MG63 (cell line): ENCODE data around the gene BLOC1S4. TPM values are rescaled to one million over a fixed set of nuclear protein-coding genes. Genes with fewer than 3 reads are reported as not detected.

Experiments used
- DNase-seq: peaks from one replicate; pipeline ENCODE4 v3.0.0-alpha.2; 2020
- H3K27me3 ChIP-seq: fragments of 250-450 bp; sonication (Bioruptor Pico); 2 replicates; pipeline ENCODE4 v1.5.1; 2020; ENCODE audit warnings: mild to moderate bottlenecking, moderate library complexity
- H3K36me3 ChIP-seq: fragments of 250-450 bp; sonication (Bioruptor Pico); 2 replicates; pipeline ENCODE4 v1.5.1; 2020; ENCODE audit warnings: mild to moderate bottlenecking, moderate library complexity
- H3K4me3 ChIP-seq: fragments of 250-450 bp; sonication (Bioruptor Pico); 2 replicates; pipeline ENCODE4 v1.5.1; 2020; ENCODE audit warnings: mild to moderate bottlenecking, moderate library complexity
- H3K9me3 ChIP-seq: fragments of 250-450 bp; sonication (Bioruptor Pico); 2 replicates; pipeline ENCODE4 v1.5.1; 2020; ENCODE audit warnings: mild to moderate bottlenecking, moderate library complexity
- total RNA-seq: library from RNA; depleted of rRNA; stranded (reverse); fragments of >200 nt; shearing (Covaris generic); gene quantifications from 2 replicates; pipeline ENCODE4 v1.2.3, GENCODE V29; 2014; ENCODE audit warnings: low replicate concordance; rRNA removed

The BLOC1S4 gene
- total RNA-seq, 1 experiment from 2014 or later, result 16.0 TPM

DNA sequence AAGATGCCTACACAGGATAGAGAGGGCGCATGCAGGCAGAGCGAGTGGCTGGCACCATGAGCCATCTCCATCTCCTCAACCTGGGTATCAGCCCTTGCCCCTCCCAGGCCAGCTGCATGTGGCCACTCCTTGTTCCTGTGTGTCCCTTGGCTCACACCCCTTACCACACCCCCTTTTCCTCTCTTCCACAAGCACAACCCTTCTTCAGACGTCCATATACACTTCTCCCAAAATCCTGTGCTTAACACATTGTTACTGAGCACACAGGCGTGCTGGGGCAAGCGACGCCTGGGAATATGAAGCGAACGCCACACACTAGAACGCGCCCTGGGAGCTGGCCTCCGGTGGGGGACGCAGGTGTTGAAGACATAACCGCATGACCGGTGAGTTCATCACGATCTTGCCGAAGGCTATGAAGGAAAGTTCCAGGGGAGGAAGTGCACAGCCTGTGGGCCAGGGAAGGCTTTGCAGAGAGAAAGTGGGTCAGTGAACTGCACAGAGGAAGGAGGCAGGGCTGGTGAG, 47.4 kb downstream of the BLOC1S4 start:
- no peak for DNase-seq
- H3K36me3 ChIP-seq, result no peaks in the 10 kb centered on the region
- no peaks in the 10 kb centered on the region for H3K27me3 ChIP-seq
- no peak overlapping the region for H3K4me3 ChIP-seq
- H3K9me3 ChIP-seq, result no peaks in the 10 kb centered on the region

DNA sequence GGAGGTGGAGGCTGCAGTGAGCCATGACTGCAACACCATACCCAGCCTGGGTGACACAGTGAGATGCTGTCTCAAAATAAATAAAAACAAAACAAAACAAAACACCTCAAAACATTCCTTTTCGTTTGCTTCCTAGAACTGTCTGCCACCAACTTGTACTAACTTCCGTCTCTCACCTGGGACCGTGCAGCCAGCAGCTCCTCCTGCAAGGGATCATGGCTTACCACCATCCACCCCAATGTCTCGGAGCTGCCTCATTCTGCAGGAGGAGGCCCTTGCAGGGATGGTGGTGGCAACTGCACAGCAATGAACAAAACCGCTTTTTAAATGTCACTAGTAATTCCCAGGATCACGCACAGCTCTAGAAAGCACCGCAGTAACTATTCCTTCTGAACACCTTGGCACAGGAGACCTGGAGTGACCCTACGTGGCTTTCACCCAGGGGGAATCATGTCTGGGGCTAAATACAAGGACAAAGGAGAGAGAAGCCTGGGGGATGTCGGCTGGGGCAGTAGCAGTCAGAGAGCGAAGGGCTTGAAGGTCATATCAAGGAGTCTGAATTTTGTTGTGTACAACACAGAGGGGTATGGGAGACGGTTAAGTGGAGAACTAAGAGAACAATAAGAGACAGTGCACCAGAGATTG, 49.1 kb downstream of the BLOC1S4 start:
- DNase-seq, result no peak

DNA sequence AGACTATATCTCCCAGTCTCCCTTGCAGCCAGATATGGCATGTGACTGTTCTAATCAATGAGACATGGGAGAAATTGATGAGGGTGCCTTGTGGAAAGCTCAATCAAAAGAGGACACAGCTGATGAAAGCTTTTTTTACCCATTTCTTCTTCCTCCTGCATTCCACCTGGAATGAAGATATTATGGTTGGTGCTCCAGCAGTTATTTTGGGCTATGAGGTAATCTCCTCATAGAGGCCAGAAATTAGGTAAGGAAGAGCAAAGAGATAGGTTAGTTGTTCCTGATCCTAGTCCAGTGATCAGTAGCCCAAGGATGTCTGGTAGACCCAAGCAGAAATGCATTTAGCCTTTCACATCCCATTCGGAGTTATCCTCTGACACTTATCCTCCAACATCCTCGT, 49.7 kb downstream of the BLOC1S4 start:
- no peak for DNase-seq
- H3K4me3 ChIP-seq, result no peak overlapping the region
- no peaks in the 10 kb centered on the region for H3K27me3 ChIP-seq
- no peaks in the 10 kb centered on the region for H3K9me3 ChIP-seq
- H3K36me3 ChIP-seq, result no peaks in the 10 kb centered on the region

More for the DNA sequence above, 49.1 kb downstream of the BLOC1S4 start:
- H3K27me3 ChIP-seq, result no peaks in the 10 kb centered on the region
- no peak overlapping the region for H3K4me3 ChIP-seq
- H3K36me3 ChIP-seq, result no peaks in the 10 kb centered on the region
- H3K9me3 ChIP-seq, result no peaks in the 10 kb centered on the region

Other genes with a start within 250 kb of the BLOC1S4 start
- gene PPP2R2C, start 243.6 kb upstream of the BLOC1S4 start, total RNA-seq, result 0.94 and 3.3 TPM in 2 replicates
- gene MAN2B2, start 141.0 kb upstream of the BLOC1S4 start, total RNA-seq, result 2.8 and 5.0 TPM in 2 replicates
- 155 and 175 TPM in 2 replicates for gene MRFAP1, start 75.5 kb upstream of the BLOC1S4 start, total RNA-seq
- gene S100P, start 22.3 kb upstream of the BLOC1S4 start, total RNA-seq, result not detected in 2 replicates
- gene MRFAP1L1, start 6.3 kb upstream of the BLOC1S4 start, total RNA-seq, result 22.8 and 36.4 TPM in 2 replicates
- 2.9 and 5.2 TPM in 2 replicates for gene KIAA0232, start 66.6 kb downstream of the BLOC1S4 start, total RNA-seq
- gene TBC1D14, start 193.7 kb downstream of the BLOC1S4 start, total RNA-seq, result 15.3 and 16.3 TPM in 2 replicates